H9 (cell line): ENCODE measurements around the gene LCP1. TPM values are rescaled to one million over a fixed set of nuclear protein-coding genes. Genes with fewer than 3 reads are reported as not detected.

Source experiments
- DNase-seq: peaks from one replicate; pipeline ENCODE4 v3.0.0-alpha.2; 2017
- H2AFZ ChIP-seq: one replicate; pipeline ENCODE4 v1.6.1; 2013; ENCODE audit warnings: mild to moderate bottlenecking, low read length, control low read depth, moderate library complexity
- H2AK5ac ChIP-seq: 2 replicates; pipeline ENCODE4 v1.6.1; 2013; ENCODE audit warnings: low read length, control low read depth, mixed read lengths; ENCODE audit not compliant: insufficient read length
- H2BK120ac ChIP-seq: one replicate; pipeline ENCODE4 v1.6.1; 2013; ENCODE audit warnings: low read depth, mild to moderate bottlenecking, low read length, control low read depth, inconsistent platforms; ENCODE audit not compliant: poor library complexity, severe bottlenecking
- H2BK12ac ChIP-seq: 2 replicates; pipeline ENCODE4 v1.6.1; 2013; ENCODE audit warnings: low read length, control low read depth, mixed read lengths, low read depth; ENCODE audit not compliant: insufficient read length
- H2BK15ac ChIP-seq: 2 replicates; pipeline ENCODE4 v1.6.1; 2013; ENCODE audit warnings: low read depth, low read length, control low read depth
- H2BK20ac ChIP-seq: one replicate; pipeline ENCODE4 v1.6.1; 2013; ENCODE audit warnings: low read depth, mild to moderate bottlenecking, low read length, control low read depth, inconsistent platforms; ENCODE audit not compliant: poor library complexity, severe bottlenecking
- H2BK5ac ChIP-seq: 2 replicates; pipeline ENCODE4 v1.6.1; 2013; ENCODE audit warnings: low read length, control low read depth, mixed read lengths; ENCODE audit not compliant: insufficient read length
- H3K14ac ChIP-seq: 2 replicates; pipeline ENCODE4 v1.6.1; 2013; ENCODE audit warnings: low read length, control low read depth; ENCODE audit not compliant: insufficient read depth
- H3K18ac ChIP-seq: 2 replicates; pipeline ENCODE4 v1.6.1; 2013; ENCODE audit warnings: low read depth, mild to moderate bottlenecking, mixed read lengths, low read length, control low read depth; ENCODE audit not compliant: insufficient read length
- H3K23ac ChIP-seq: 2 replicates; pipeline ENCODE4 v1.6.1; 2013; ENCODE audit warnings: low read length, control low read depth, mixed read lengths, low read depth; ENCODE audit not compliant: insufficient read length
- H3K23me2 ChIP-seq: 2 replicates; pipeline ENCODE4 v1.6.1; 2013; ENCODE audit warnings: low read depth, mild to moderate bottlenecking, mixed read lengths, low read length, control low read depth; ENCODE audit not compliant: insufficient read length, poor library complexity, severe bottlenecking
- H3K27ac ChIP-seq: 2 replicates; pipeline ENCODE4 v1.5.1; 2013; ENCODE audit warnings: low read length, control low read depth, mixed read lengths, low read depth; ENCODE audit not compliant: insufficient read length
- H3K27me3 ChIP-seq: 2 replicates; pipeline ENCODE4 v1.6.1; 2013; ENCODE audit warnings: low read length, control low read depth, inconsistent platforms; ENCODE audit not compliant: insufficient read depth
- H3K4ac ChIP-seq: 2 replicates; pipeline ENCODE4 v1.6.1; 2013; ENCODE audit warnings: low read depth, mild to moderate bottlenecking, control low read depth, inconsistent platforms, low read length, moderate library complexity
- H3K4me1 ChIP-seq: 2 replicates; pipeline ENCODE4 v1.6.1; 2013; ENCODE audit warnings: low read length, control low read depth, inconsistent platforms; ENCODE audit not compliant: insufficient read depth
- H3K4me2 ChIP-seq: 2 replicates; pipeline ENCODE4 v1.6.1; 2013; ENCODE audit warnings: low read length, control low read depth, mixed read lengths; ENCODE audit not compliant: insufficient read length, insufficient read depth
- H3K56ac ChIP-seq: 2 replicates; pipeline ENCODE4 v1.6.1; 2013; ENCODE audit warnings: low read depth, mild to moderate bottlenecking, mixed read lengths, low read length, control low read depth; ENCODE audit not compliant: insufficient read length
- H3K79me1 ChIP-seq: 2 replicates; pipeline ENCODE4 v1.6.1; 2013; ENCODE audit warnings: low read depth, mild to moderate bottlenecking, moderate library complexity, low read length, control low read depth, inconsistent platforms; ENCODE audit not compliant: insufficient read depth, poor library complexity, severe bottlenecking
- H3K79me2 ChIP-seq: 2 replicates; pipeline ENCODE4 v1.6.1; 2013; ENCODE audit warnings: low read length, control low read depth, inconsistent platforms; ENCODE audit not compliant: insufficient read depth
- H3K9ac ChIP-seq: 2 replicates; pipeline ENCODE4 v1.6.1; 2013; ENCODE audit warnings: low read length, control low read depth, mixed read lengths; ENCODE audit not compliant: insufficient read length; ENCODE audit errors: extremely low read depth
- H3K9me3 ChIP-seq: one replicate; pipeline ENCODE4 v1.6.1; 2013; ENCODE audit warnings: low read depth, low read length, inconsistent platforms; ENCODE audit not compliant: control insufficient read depth
- H3T11ph ChIP-seq: one replicate; pipeline ENCODE4 v1.6.1; 2013; ENCODE audit warnings: mild to moderate bottlenecking, low read length, control low read depth, inconsistent platforms
- H4K20me1 ChIP-seq: one replicate; pipeline ENCODE4 v1.6.1; 2013; ENCODE audit not compliant: control insufficient read depth, insufficient read length, insufficient read depth
- H4K5ac ChIP-seq: 2 replicates; pipeline ENCODE4 v1.6.1; 2013; ENCODE audit warnings: low read depth, mild to moderate bottlenecking, mixed read lengths, low read length, control low read depth; ENCODE audit not compliant: insufficient read length
- H4K8ac ChIP-seq: replicated peaks from 2 replicates; pipeline ENCODE4 v1.6.1; 2013; ENCODE audit warnings: low read length, control low read depth, mixed read lengths, low read depth; ENCODE audit not compliant: insufficient read length
- H4K91ac ChIP-seq: 2 replicates; pipeline ENCODE4 v1.6.1; 2013; ENCODE audit warnings: low read depth, mild to moderate bottlenecking, moderate library complexity, mixed read lengths, low read length, control low read depth; ENCODE audit not compliant: insufficient read length
- H3K27ac Mint-ChIP-seq, 3 experiments: 2 replicates in 2 of 3; 3 replicates in 1 of 3; pipeline ENCODE4 v1.8.0; 2020 to 2021; ENCODE audit warnings: mixed read lengths in 3 of 3, mild to moderate bottlenecking in 1 of 3, moderate library complexity in 1 of 3
- H3K27me3 Mint-ChIP-seq: 2 replicates; pipeline ENCODE4 v1.8.0; 2021; ENCODE audit warnings: low read depth, mild to moderate bottlenecking, moderate library complexity, mixed read lengths
- H3K36me3 Mint-ChIP-seq, 3 experiments: 2 replicates in 2 of 3; 3 replicates in 1 of 3; pipeline ENCODE4 v1.8.0; 2020 to 2021; ENCODE audit warnings: low read depth in 3 of 3, mixed read lengths in 3 of 3; ENCODE audit not compliant: insufficient read depth in 1 of 3
- H3K4me1 Mint-ChIP-seq, 2 experiments: 2 replicates each; pipeline ENCODE4 v1.8.0; 2020; ENCODE audit warnings: mixed read lengths in 2 of 2
- H3K4me3 Mint-ChIP-seq, 2 experiments: 2 replicates in 1 of 2; 3 replicates in 1 of 2; pipeline ENCODE4 v1.8.0; 2020 to 2021; ENCODE audit warnings: mild to moderate bottlenecking in 2 of 2, mixed read lengths in 2 of 2, moderate library complexity in 1 of 2
- H3K9me3 Mint-ChIP-seq, 2 experiments: 2 replicates in 1 of 2; 3 replicates in 1 of 2; pipeline ENCODE4 v1.8.0; 2020; ENCODE audit warnings: mild to moderate bottlenecking in 2 of 2, mixed read lengths in 2 of 2, moderate library complexity in 1 of 2
- CTCF ChIP-seq: fragments of 200-600 bp; sonication (generic); conservative IDR thresholded peaks from 3 replicates; pipeline ENCODE4 v1.8.0; 2021; ENCODE audit warnings: antibody characterized with exemption, mild to moderate bottlenecking
- WGBS: extraction: QIAGEN DNeasy Blood & Tissue Kit; methylation state at CpG from one replicate; pipeline ENCODE4 v1.1.7; 2013; ENCODE audit warnings: missing lambda C conversion rate, low lambda C conversion rate, mixed read lengths; ENCODE audit not compliant: insufficient read length; ENCODE audit errors: extremely low coverage; 5-methylcytosine and 5-hydroxymethylcytosine counted together
- total RNA-seq: library from RNA; stranded (reverse); gene quantifications from 2 replicates; pipeline ENCODE4 v1.2.1, GENCODE V29; 2021

The LCP1 gene
- total RNA-seq, 1 experiment from 2014 or later, result 0.81 TPM

- Histone ChIP-seq H2AK5ac (no peak overlapping the region), H4K8ac (no peak overlapping the region), H3K4me2 (no peak overlapping the region), H2AFZ (no peak overlapping the region), H4K5ac (no peak overlapping the region), H3K9ac (no peak overlapping the region), H4K20me1 (no peaks in the 10 kb centered on the region), H4K91ac (no peak overlapping the region), H3K18ac (no peak overlapping the region), H3K23ac (no peak overlapping the region), H2BK15ac (no peak overlapping the region), H2BK5ac (no peak overlapping the region), H3K27me3 (no peaks in the 10 kb centered on the region), H3K9me3 (no peaks in the 10 kb centered on the region), H3K79me2 (no peaks in the 10 kb centered on the region), H2BK12ac (no peak overlapping the region), H3K14ac (no peak overlapping the region), H3K4ac (no peak overlapping the region), H2BK20ac (no peak overlapping the region), H3K4me1 (no peaks in the 10 kb centered on the region), H3K79me1 (no peaks in the 10 kb centered on the region), H2BK120ac (no peak overlapping the region), H3T11ph (no peak overlapping the region), H3K23me2 (no peaks in the 10 kb centered on the region), H3K27ac (no peak overlapping the region), H3K56ac (no peak overlapping the region)
- H3K27ac Mint-ChIP-seq, result no peak overlapping the region
- no peaks in the 10 kb centered on the region for H3K36me3 Mint-ChIP-seq
- WGBS, result no CpG with 5 or more reads among the region's 12 CpGs
- no peaks in the 10 kb centered on the region for H3K27me3 Mint-ChIP-seq
- no peak for DNase-seq
- H3K4me1 Mint-ChIP-seq, result no peaks in the 10 kb centered on the region
- TF ChIP-seq CTCF, result no peak
- no peaks in the 10 kb centered on the region; a peak in 1 of 5 replicates for H3K9me3 Mint-ChIP-seq
- no peak overlapping the region for H3K4me3 Mint-ChIP-seq
These were observed 95.0 kb downstream of the LCP1 start for GRCh38 chr13:46086985-46087384.
